GM20431 (cell line): ENCODE data around the gene RBP2.

Experiments
- in situ Hi-C: fragments of 300-500 bp; cut with MseI, MboI; formaldehyde crosslinking; loops from one replicate; pipeline ENCODE4 v1.15.0; 2020; ENCODE audit warnings: low sequenced_read_pairs; ENCODE audit not compliant: unreplicated experiment

The RBP2 gene

GRCh38 chr3:139482206-139482605, 5.9 kb upstream of the RBP2 start:
- in situ Hi-C loops = no loop called here

- in situ Hi-C loops = no loop called here
Measured at GRCh38 chr3:139481116-139481515, 4.8 kb upstream of the RBP2 start.

DNA sequence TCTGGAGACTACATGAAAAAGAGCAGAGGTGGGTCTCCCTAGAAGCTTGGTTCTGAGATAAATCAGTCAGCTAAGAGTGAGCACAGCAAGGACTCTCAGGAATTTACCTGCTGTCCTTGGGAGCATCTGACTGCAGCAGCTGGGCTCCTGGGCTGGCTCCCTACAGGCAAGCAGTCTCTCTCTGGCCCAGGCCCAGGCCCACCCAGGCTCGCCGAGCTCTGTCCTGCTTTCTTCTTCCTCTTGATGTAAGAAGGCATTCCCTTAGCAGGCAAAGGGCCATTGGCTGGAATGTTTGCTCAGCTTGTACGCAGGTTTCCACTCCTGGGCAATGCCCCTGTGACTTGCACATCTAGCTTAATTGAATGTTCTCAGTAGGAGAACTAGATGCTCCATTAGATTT, 4.3 kb upstream of the RBP2 start:
- in situ Hi-C loops = no loop called here

DNA sequence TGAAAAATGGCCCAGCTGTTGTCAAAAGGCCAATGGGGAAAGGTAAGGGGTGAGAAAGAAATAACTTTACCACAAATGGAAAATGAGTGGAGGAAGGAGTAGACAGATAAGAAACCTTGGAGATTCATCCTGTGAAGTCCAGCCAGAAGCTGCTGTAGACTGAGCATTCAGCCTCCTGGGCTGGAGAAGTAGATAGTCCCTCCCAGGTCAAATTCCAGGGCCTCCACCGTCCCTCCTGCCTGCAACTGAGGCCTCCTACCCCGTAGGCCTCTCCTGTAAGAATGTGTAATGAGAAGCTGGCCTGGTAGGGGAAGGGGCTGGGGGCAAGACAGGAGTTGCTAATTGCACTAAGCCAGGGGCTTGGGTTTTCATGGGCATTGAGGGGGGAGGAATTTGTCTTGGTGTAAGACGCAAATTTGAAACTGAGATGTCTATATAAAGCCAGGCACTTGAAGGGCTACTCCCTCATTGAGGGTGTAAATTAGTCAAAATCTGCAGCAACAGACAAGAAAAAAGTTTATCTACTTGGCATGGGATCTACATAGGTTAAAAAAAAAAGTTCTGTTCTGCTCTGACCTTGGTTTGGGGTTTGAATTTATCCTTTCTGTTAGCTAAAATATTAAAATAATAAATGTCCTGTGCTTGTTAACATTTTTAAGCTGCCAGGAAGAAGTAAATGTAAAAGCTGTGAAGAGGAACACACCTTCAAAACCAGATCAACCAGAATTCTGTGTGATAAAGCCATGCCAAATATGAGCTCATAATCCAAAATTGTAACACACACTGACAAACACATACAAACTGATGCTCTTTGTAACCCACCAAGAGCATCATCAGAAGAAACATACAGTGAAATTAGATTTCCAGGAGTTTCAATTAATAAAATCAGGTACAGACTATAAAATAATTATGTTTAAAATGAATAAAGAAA, 1.7 kb upstream of the RBP2 start:
- in situ Hi-C loops = no loop called here

- in situ Hi-C loops = no loop called here
Measured at GRCh38 chr3:139473155-139473771, 3.1 kb downstream of the RBP2 start.

GRCh38 chr3:139472380-139473010, 3.8 kb downstream of the RBP2 start:
- in situ Hi-C loops = no loop called here

DNA sequence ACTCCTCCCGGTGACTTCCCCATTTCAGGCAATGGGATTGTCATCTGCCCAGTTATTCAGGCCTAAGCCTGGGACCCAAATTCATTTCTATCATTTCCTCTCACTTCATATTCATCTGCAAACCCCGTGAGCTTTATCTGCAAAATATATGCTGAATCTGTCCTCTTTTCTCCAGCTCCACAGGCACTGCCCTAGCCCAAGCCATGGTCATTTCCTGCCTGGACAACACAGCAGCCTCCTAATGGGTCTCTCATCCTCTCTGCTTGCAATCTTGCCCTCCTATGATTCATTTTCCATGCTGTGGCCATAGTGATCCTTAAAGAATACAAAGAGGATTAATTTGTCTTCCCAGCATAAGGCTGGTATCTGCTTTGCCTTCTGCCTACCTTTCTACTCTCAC, 6.1 kb downstream of the RBP2 start:
- in situ Hi-C loops = no loop called here

GRCh38 chr3:139468399-139468798, 7.9 kb downstream of the RBP2 start:
- in situ Hi-C loops = no loop called here

- in situ Hi-C loops = no loop called here
Measured at GRCh38 chr3:139466360-139466759, 10.0 kb downstream of the RBP2 start.

- in situ Hi-C loops = no loop called here
Measured at GRCh38 chr3:139465636-139466035, 10.7 kb downstream of the RBP2 start.

DNA sequence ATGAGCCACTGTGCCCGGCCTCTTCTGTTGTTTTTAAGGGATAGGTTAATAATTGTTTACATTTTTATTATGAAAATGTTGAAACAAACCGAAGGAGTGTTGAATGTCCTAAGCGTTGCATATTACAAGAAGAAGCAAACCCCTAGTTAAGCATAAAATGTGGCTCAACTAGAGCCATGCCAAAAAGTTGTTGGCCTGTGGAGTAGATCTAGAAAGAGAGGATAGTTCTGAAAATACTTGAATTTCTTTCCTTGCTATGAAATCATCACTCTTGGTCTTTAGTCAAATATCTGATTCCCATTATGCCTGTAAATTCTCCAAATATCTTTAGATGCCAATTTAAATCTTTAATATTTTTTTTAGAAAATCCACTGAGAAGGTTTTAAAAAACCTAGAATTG, 12.8 kb downstream of the RBP2 start:
- in situ Hi-C loops = no loop called here

- in situ Hi-C loops = no loop called here
Measured at GRCh38 chr3:139460529-139460928, 15.8 kb downstream of the RBP2 start.

GRCh38 chr3:139460076-139460475, 16.2 kb downstream of the RBP2 start:
- in situ Hi-C loops = no loop called here

- in situ Hi-C loops = no loop called here
Measured at GRCh38 chr3:139458348-139458747, 18.0 kb downstream of the RBP2 start.

DNA sequence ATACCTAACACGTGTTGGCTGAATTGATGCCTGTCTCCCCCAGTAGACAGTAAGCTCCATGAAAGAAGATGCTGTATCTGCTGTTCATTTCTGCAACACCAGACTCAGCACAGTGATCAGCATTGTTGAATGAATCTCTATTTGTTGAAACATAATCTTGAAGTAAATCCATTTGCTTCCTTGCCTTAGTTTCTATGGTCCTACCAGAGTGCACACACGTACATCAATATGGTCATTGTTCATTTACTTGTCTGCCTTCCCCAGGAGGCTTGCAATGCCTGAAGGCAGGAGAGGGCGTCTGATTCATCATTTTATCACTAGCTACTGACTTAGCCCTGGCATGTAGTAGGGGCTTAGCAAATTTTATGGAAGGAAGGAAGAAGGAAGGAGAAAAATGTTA, 19.2 kb downstream of the RBP2 start:
- in situ Hi-C loops = no loop called here

GRCh38 chr3:139456386-139456785, 19.9 kb downstream of the RBP2 start:
- in situ Hi-C loops = no loop called here

GRCh38 chr3:139455855-139456254, 20.5 kb downstream of the RBP2 start:
- in situ Hi-C loops = no loop called here

DNA sequence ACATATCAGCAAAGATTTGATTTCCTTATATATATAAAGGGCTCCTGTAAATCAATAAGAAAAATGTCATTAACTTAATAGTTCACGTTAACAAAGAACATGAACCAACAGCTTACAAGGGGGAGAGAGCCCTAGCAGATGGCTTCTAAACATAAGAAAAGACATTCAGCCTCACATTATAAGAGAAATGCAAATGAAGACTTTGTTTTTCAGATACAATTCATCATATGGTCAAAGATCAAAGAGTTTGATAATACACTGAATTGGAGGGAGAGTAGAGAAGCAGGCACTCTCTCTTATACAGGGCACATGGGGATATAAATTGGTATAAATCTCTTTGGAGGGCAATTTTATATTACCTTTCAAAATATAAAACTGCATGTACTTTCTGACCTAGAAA, 21.1 kb downstream of the RBP2 start:
- in situ Hi-C loops = no loop called here

DNA sequence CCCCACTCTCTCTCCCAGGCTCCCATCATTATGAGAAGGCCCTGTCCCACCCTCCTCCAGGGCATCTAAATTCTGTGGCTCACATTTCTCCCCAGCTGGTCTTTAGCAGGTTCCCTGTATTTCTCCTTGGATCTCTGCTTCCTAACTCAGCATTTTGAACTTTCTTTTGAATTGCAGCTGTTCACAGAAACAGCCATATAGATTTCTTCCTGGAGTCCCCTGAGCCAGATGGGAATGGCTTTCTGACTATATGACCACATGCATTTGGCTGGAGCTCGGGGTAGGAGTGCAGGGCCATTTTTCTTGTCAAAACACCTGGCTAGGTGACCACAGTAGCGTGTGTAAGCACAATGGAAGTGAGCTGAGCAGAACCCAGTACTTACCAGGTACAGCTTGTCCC, 22.0 kb downstream of the RBP2 start:
- in situ Hi-C loops = no loop called here

- in situ Hi-C loops = no loop called here
Measured at GRCh38 chr3:139450159-139450558, 26.2 kb downstream of the RBP2 start.

GRCh38 chr3:139449566-139449965, 26.8 kb downstream of the RBP2 start:
- in situ Hi-C loops = no loop called here
